Measurements from ENCODE around the gene RPL23. TPM values are rescaled to one million over a fixed set of nuclear protein-coding genes. Genes with fewer than 3 reads are reported as not detected.
A peak's percentile ranks its signal among the peaks of the same experiment; 100 is the strongest.

Gene RPL23
- total and polyA plus RNA-seq, 2 experiments from 2014 or later = 877 to 4,267 TPM

GRCh38 chr17:38867179-38867967 lies 13.9 kb upstream of the RPL23 start:
- H3K36me3 Mint-ChIP-seq (ENCODE audit: low read depth) = peaks cover 3% of the 10 kb centered on the region
- DNase-seq (ENCODE audit: low spot score) (peak; percentile 79), ATAC-seq (peak; percentile 9)
- TF ChIP-seq REST (IDR thresholded peaks at IDR 0.05; ENCODE audit: unreplicated experiment) (no peak), CREB1 (CRISPR knock-in tag; IDR thresholded peaks at IDR 0.05; ENCODE audit: low read depth) (no peak), CTCF (conservative IDR thresholded peaks at IDR 0.05; ENCODE audit: low read depth in 2 of 2) (peak; percentile 18 to 52; a peak in 3 of 4 replicates), EZH2phosphoT487 (IDR thresholded peaks at IDR 0.05; ENCODE audit: unreplicated experiment) (no peak), JUNB (IDR thresholded peaks at IDR 0.05; ENCODE audit: unreplicated experiment) (no peak)
- Histone ChIP-seq H3K4me1 (ENCODE audit: insufficient read depth) (peaks cover 13% of the 10 kb centered on the region), H3K36me3 (ENCODE audit: insufficient read depth) (no peaks in the 10 kb centered on the region), H3K27me3 (ENCODE audit: insufficient read depth) (no peaks in the 10 kb centered on the region), H3K9me2 (ENCODE audit: insufficient read depth) (no peaks in the 10 kb centered on the region), H3K27ac (ENCODE audit: low read depth) (0 out of 2 replicates have a peak overlapping the region, but pooled peaks have one; percentile 36), H3K79me2 (replicated peaks; ENCODE audit: insufficient read depth) (peaks cover 18% of the 10 kb centered on the region), H3K4me3 (peak overlapping the region; percentile 100), H3K4me2 (peak overlapping the region; percentile 86), H2AFZ (peak overlapping the region; percentile 67), H4K20me1 (replicated peaks; ENCODE audit: insufficient read depth) (peaks cover 8% of the 10 kb centered on the region), H3F3A (replicated peaks; ENCODE audit: low read depth) (0 out of 2 replicates have a peak, but pooled peaks cover 10% of the 10 kb centered on the region)
- H3K9me3 Mint-ChIP-seq = peaks cover 7% of the 10 kb centered on the region; the same call in 2 of the 3 replicates
- H3K27me3 Mint-ChIP-seq (ENCODE audit: insufficient read depth, low read depth, poor library complexity) = peaks cover 49% of the 10 kb centered on the region
- peak overlapping the region; percentile 96 for H3K27ac Mint-ChIP-seq
- peak overlapping the region; percentile 93 for H3K4me3 Mint-ChIP-seq
- peaks cover 20% of the 10 kb centered on the region for H3K4me1 Mint-ChIP-seq

- ATAC-seq (peak; percentile 2; the same call in 1 of the 3 replicates), DNase-seq (ENCODE audit: low spot score) (peak; percentile 80)
- Mint-ChIP-seq H3K9me3 (peaks cover 13% of the 10 kb centered on the region; the same call in 2 of the 3 replicates), H3K4me1 (peaks cover 7% of the 10 kb centered on the region), H3K27me3 (ENCODE audit: insufficient read depth, low read depth, poor library complexity) (peaks cover 45% of the 10 kb centered on the region), H3K4me3 (no peak overlapping the region), H3K36me3 (ENCODE audit: low read depth) (peaks cover 6% of the 10 kb centered on the region), H3K27ac (no peak overlapping the region)
- Histone ChIP-seq H2AFZ (no peak overlapping the region), H4K20me1 (replicated peaks; ENCODE audit: insufficient read depth) (no peaks in the 10 kb centered on the region), H3K4me2 (no peak overlapping the region), H3K4me3 (no peak overlapping the region), H3F3A (replicated peaks; ENCODE audit: low read depth) (0 out of 2 replicates have a peak, but pooled peaks cover 7% of the 10 kb centered on the region), H3K9me2 (ENCODE audit: insufficient read depth) (no peaks in the 10 kb centered on the region), H3K79me2 (replicated peaks; ENCODE audit: insufficient read depth) (no peaks in the 10 kb centered on the region), H3K27me3 (ENCODE audit: insufficient read depth) (no peaks in the 10 kb centered on the region), H3K4me1 (ENCODE audit: insufficient read depth) (no peaks in the 10 kb centered on the region), H3K36me3 (ENCODE audit: insufficient read depth) (no peaks in the 10 kb centered on the region), H3K27ac (ENCODE audit: low read depth) (0 out of 2 replicates have a peak overlapping the region, but pooled peaks have one; percentile 52)
- peak; percentile 62 to 75 for TF ChIP-seq CTCF (conservative IDR thresholded peaks at IDR 0.05; ENCODE audit: low read depth in 2 of 2)
- no peak for TF ChIP-seq JUNB (IDR thresholded peaks at IDR 0.05; ENCODE audit: unreplicated experiment)
Measured at GRCh38 chr17:38864636-38865398, 11.3 kb upstream of the RPL23 start.

Measured in GM23338 (cell line).